ENCODE data around the gene UBP1. TPM values are rescaled to one million over a fixed set of nuclear protein-coding genes. Genes with fewer than 3 reads are reported as not detected.

Gene UBP1
- total and polyA plus RNA-seq, 4 donors = 23.1 to 95.2 (median 45.9) TPM

- no peak for TF ChIP-seq CTCF (IDR thresholded peaks at IDR 0.05; ENCODE audit: control extremely low read depth, extremely low read depth)
- H3K9me3 ChIP-seq (ENCODE audit: control insufficient read depth in 4 of 4, insufficient read depth in 3 of 4, low read length in 3 of 4) = no peaks in the 10 kb centered on the region
- H3K4me1 ChIP-seq (ENCODE audit: control insufficient read depth in 5 of 5, insufficient read depth in 5 of 5, low read length in 5 of 5) = peaks cover 0 to 17% (median 4%) of the 10 kb centered on the region in 5 donors
- DNase-seq = no peak
- H3K4me3 ChIP-seq = no peak overlapping the region
- peak overlapping the region in 1 of 2 donors; percentile 23 for H3K27ac ChIP-seq (ENCODE audit: low read depth in 1 of 2, low read length in 1 of 2)
- ATAC-seq (ENCODE audit: insufficient read depth, low FRiP score) = no peak
- 86 to 87% methylated on average over 10 of the region's 10 CpGs for WGBS, 2 donors
- no peak overlapping the region for H3K9ac ChIP-seq (ENCODE audit: insufficient read depth in 1 of 2, low read length in 2 of 2)
- no peaks in the 10 kb centered on the region for H3K27me3 ChIP-seq (ENCODE audit: control insufficient read depth in 3 of 3, insufficient read depth in 3 of 3, low read length in 2 of 3)
- peaks cover 6 to 24% (median 9%) of the 10 kb centered on the region in 4 donors for H3K36me3 ChIP-seq (ENCODE audit: control insufficient read depth in 4 of 4, insufficient read depth in 4 of 4, low read length in 4 of 4)
Observed at GRCh38 chr3:33424606-33425452, 15.4 kb downstream of the UBP1 start.

GRCh38 chr3:33420966-33421365 lies 19.2 kb downstream of the UBP1 start:
- H3K36me3 ChIP-seq (ENCODE audit: control insufficient read depth in 4 of 4, insufficient read depth in 4 of 4, low read length in 4 of 4) = peaks cover 6 to 22% (median 10%) of the 10 kb centered on the region in 4 donors

GRCh38 chr3:33419948-33420347 lies 20.3 kb downstream of the UBP1 start:
- Histone ChIP-seq H3K9ac (ENCODE audit: insufficient read depth in 1 of 2, low read length in 2 of 2) (no peak overlapping the region), H3K4me3 (no peak overlapping the region), H3K36me3 (ENCODE audit: control insufficient read depth in 4 of 4, insufficient read depth in 4 of 4, low read length in 4 of 4) (peaks cover 6 to 18% (median 12%) of the 10 kb centered on the region in 4 donors), H3K27me3 (ENCODE audit: control insufficient read depth in 3 of 3, insufficient read depth in 3 of 3, low read length in 2 of 3) (no peaks in the 10 kb centered on the region), H3K4me1 (ENCODE audit: control insufficient read depth in 5 of 5, insufficient read depth in 5 of 5, low read length in 5 of 5) (peaks cover 0 to 4% (median 0%) of the 10 kb centered on the region in 5 donors), H3K27ac (ENCODE audit: low read depth in 1 of 2, low read length in 1 of 2) (no peak overlapping the region), H3K9me3 (ENCODE audit: control insufficient read depth in 4 of 4, insufficient read depth in 3 of 4, low read length in 3 of 4) (no peaks in the 10 kb centered on the region)
- DNase-seq (no peak), ATAC-seq (ENCODE audit: insufficient read depth, low FRiP score) (no peak)
- TF ChIP-seq CTCF (IDR thresholded peaks at IDR 0.05; ENCODE audit: control extremely low read depth, extremely low read depth) = no peak
- 79 to 87% methylated on average over 1 of the region's 1 CpG for WGBS, 2 donors

More at GRCh38 chr3:33420966-33421365, 19.2 kb downstream of the UBP1 start:
- Histone ChIP-seq H3K4me1 (ENCODE audit: control insufficient read depth in 5 of 5, insufficient read depth in 5 of 5, low read length in 5 of 5) (peaks cover 0 to 10% (median 0%) of the 10 kb centered on the region in 5 donors), H3K27me3 (ENCODE audit: control insufficient read depth in 3 of 3, insufficient read depth in 3 of 3, low read length in 2 of 3) (no peaks in the 10 kb centered on the region), H3K9ac (ENCODE audit: insufficient read depth in 1 of 2, low read length in 2 of 2) (no peak overlapping the region), H3K9me3 (ENCODE audit: control insufficient read depth in 4 of 4, insufficient read depth in 3 of 4, low read length in 3 of 4) (no peaks in the 10 kb centered on the region), H3K27ac (ENCODE audit: low read depth in 1 of 2, low read length in 1 of 2) (no peak overlapping the region), H3K4me3 (no peak overlapping the region)
- ATAC-seq (ENCODE audit: insufficient read depth, low FRiP score) (no peak), DNase-seq (no peak)
- 99 to 100% methylated on average over 2 of the region's 2 CpGs for WGBS, 2 donors
- TF ChIP-seq CTCF (IDR thresholded peaks at IDR 0.05; ENCODE audit: control extremely low read depth, extremely low read depth) = no peak

Measured in lung (tissue), 12 donors.